Measurements from ENCODE around the gene TMA7. TPM values are rescaled to one million over a fixed set of nuclear protein-coding genes. Genes with fewer than 3 reads are reported as not detected.

The TMA7 gene
- total RNA-seq, 4 donors from 2014 or later = 239 to 266 (median 255) TPM

DNA sequence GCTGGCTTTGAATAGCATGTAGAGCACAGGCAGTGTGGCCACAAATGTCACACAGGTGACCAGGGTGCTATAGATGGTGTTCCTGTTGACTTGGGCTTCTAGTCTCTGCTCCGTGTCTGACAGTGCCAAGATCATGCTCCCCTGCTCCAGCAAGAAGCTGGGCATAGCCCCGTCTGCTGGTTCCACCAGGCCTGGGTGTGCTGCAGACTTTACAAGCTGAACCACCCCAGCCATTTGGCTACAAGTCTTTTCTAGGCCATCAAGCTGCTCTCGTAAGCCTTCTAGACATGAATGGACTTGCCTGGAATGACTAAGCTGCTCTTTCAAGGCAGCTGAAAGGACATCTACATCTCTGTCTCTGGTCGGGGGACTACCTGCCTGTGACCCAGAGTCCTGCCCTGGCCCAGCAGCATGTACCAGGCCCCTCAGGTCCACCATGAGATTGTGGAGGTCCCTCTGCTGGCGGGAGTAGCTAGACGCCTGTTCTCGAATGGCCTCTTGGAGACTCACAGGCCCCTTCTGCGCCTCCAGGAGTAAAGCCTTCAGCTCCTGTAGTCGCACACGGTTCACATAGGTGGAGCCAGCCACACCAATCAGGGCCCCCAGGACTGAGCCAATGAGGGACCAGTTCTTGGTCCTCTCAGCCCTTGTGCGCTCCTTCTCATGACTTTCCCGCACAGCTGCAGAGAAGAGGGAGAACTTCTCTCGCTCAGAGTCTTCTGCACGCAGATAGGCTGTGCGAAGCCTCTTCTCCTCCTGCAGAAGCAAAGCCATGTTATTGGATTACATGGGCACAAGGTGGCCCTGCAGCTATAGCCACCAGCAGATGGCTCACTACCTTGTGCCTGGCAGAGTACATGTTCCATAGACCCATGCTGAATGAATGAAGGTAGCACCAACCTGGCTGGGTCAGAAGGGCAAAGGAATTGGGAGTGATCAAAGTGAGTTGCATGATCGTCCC, 7.4 kb upstream of the TMA7 start:
- ATAC-seq (ENCODE audit: low FRiP score) = no peak
- TF ChIP-seq CTCF (IDR thresholded peaks at IDR 0.05) = no peak
- no peak for DNase-seq (ENCODE audit: low spot score)

DNA sequence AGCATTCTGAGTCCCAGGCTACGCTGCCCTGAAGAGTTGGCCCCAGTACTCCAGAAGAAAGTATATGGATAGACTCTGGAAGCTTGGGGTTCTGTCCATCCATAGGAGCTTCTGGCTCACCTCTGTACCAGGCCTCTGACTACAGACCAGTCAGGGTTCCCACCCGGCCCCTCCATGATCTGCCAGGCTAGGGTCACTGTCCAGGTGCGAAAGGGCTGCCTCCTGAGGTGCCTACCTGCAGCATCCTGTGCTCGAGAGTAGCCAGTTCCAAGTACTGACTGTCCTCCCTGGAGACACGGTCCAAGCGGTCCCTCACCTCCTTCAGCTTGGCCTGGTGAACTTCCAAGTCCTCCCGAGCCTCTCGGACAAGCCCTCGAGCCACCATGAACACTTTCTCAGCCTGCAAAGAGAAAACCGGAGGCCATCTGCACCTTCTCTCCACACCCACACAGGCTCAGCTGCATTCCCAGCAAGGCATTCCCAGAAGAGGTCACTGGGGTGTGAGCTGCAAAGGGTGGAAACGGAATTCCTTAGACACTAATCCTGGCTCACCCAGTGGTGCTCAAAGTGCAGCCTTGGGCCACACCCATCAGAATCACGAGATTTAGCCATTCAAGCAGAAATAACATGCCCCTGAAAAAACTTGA, 6.5 kb upstream of the TMA7 start:
- no peak for TF ChIP-seq CTCF (IDR thresholded peaks at IDR 0.05)
- ATAC-seq (ENCODE audit: low FRiP score) = peak; percentile 50
- no peak for DNase-seq (ENCODE audit: low spot score)

DNA sequence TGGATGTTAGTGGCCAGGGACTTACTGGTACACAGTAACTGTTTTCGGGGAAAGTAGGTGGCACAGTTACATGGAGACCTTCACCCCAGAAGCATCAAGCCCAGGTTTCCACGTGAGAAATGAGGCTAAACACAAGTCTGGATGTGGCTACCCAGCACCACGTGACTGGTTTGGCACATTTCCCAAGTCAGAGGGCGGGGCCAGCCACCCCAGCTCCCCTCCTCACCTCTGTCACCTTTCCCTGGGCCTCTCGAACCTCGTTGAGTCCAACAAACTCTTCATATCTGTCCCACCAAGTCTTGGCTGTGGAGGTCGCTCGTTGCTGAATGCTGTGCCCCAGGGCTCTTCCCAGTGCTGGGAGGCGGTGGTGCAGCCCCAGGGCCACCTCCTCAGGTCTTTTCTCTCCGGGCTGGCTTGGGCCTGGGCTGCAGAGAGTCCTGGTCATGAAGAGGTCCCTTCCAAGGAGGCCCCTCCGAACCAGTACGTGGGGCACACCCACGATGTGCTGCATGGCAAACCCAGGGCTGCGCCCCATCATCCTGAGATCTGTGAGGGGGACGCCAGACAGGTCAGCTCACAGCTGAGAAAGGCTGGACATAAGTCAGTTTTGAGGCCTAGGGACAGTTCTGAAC, 5.3 kb upstream of the TMA7 start:
- TF ChIP-seq CTCF (IDR thresholded peaks at IDR 0.05) = no peak
- ATAC-seq (ENCODE audit: low FRiP score) (no peak), DNase-seq (ENCODE audit: low spot score) (no peak)

DNA sequence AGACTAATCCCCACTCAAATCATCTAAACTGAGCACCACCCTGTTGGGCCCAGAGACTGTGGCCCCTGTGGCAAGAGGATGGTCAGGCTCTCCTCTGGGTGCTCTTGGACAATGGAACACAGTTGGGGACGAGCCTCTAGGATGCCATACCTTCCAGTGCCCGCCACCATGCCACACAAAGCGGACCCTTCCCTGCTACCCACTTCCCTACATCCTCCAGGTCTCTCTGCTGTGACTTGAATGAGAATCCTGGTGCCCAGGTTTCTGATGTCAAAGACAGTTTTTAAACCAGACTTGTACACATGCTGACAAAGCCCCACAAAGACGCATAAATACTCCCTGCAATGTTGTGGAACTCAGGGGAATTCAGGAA, 4.8 kb upstream of the TMA7 start:
- ATAC-seq (ENCODE audit: low FRiP score) (no peak), DNase-seq (ENCODE audit: low spot score) (no peak)
- TF ChIP-seq CTCF (IDR thresholded peaks at IDR 0.05) = no peak

- ATAC-seq (ENCODE audit: low FRiP score) = peak; percentile 28
- DNase-seq (ENCODE audit: low spot score) = peak; percentile 76
- TF ChIP-seq CTCF (IDR thresholded peaks at IDR 0.05) = peak in 2 of 3 donors; percentile 77 to 96
Measured at GRCh38 chr3:48435774-48436476, 4.1 kb upstream of the TMA7 start.

DNA sequence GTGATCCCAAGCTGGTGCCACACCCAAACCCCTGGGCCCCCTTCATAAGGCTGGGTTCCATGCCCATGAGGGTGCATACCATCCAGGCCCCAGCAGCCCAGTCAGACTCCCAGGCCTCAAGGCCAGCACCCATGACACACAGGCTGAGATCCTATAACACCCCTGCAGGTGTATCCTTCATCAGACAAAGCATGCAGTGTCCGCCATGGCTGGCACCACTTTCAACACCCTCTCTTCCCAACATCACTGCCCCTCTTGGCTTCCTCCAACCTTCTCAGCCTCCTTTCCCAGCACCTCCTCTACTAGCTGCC, 3.6 kb upstream of the TMA7 start:
- DNase-seq (ENCODE audit: low spot score) = no peak
- ATAC-seq (ENCODE audit: low FRiP score) = no peak
- TF ChIP-seq CTCF (IDR thresholded peaks at IDR 0.05) = no peak
